GM03348 (cell line): Measurements from ENCODE around the gene PLCZ1.
A peak's percentile ranks its signal among the peaks of the same experiment; 100 is the strongest.
"Not testable (repeated sequence)": the region's sequence is repeated elsewhere in the genome, so short reads cannot be mapped to it uniquely, and the experiment has no call there.

ENCODE experiments used
- DNase-seq: peaks from one replicate; pipeline ENCODE4 v3.0.0; 2012; ENCODE audit warnings: low spot score

The PLCZ1 gene

DNA sequence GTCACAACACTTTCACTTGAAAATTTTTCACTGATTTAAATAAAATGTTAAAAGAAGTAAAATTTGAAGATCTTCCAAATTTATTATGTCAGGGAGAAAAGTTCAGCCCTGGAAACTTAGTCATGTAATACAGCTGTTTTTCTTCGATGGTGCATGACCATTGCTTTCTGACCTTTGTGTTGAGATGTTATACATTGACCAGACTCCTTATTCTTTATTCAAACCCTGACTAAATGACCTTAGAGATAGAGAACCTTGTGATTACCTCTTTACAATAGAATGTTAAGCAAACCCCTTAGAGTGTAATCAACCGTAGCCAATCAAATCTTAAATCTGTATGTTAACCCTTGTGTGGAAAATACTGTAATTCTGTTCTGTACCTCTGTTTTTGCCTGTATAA lies 34.5 kb downstream of the PLCZ1 start:
- no peak for DNase-seq

DNA sequence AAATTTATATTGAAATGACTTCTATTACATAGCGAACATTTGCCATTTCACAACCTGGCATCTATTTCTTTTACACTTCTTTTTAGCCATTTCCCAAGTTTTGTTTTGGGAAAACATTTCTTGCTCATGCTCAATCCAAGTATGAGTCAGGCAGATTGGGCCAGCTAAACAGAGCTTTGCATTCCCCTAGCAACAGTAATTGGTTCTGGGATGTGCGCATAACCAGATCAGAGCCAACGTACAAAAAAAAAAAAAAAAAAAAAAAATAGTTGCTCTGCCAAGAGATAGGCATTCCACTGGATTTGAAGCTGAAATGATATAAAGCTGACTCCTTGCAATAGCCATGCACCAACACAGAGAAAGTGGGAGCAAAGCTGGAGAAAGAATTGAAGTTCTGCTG lies 37.5 kb downstream of the PLCZ1 start:
- DNase-seq = peak; percentile 91

DNA sequence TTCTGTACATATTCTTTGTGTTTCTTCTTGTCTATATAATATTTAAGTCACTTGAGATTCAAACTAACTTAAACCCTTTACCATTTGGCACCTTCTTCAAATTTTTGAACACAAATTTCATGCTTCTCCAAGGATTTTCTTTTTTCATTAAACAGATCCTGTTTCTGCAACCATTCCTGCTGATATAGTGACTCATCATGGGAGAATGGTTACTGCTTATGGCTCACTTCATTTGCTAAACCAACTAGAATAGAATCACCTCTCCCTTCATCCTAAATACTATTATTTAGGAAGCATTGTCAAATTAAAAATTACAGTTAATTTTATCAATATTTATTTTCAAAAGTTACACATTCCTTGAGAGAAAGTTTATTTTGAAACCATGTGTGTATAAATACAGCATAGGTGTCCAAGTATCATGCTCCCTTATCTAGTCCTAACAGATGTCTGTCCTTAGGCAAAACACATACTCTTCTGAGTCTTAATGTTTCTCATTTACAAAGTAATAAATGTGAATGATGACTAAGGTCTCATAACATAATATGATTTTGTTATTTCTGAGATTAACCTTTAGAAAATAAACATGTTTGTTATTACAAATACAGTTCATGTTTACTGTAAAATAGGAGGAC lies 40.7 kb downstream of the PLCZ1 start:
- peak; percentile 55 for DNase-seq

DNA sequence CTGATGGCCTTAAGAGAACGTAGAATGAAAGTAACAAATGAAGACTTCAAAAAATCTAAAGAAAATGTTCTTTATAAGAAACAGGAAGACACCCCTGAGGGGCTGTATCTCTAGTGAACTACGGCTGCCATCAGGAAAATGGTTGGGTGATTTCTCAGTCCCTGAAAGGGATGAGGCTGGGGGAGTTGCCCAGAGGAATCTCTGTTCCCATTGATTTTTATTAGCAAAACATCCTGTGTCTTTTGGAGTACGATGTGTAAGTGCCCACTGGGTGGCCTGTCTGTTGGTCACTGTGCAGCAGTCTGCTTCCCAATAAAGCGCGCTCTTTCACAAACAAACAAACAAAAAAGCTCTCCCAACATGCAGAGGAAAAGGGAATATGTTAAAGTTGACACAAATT lies 43.8 kb downstream of the PLCZ1 start:
- not testable (repeated sequence) for DNase-seq

DNA sequence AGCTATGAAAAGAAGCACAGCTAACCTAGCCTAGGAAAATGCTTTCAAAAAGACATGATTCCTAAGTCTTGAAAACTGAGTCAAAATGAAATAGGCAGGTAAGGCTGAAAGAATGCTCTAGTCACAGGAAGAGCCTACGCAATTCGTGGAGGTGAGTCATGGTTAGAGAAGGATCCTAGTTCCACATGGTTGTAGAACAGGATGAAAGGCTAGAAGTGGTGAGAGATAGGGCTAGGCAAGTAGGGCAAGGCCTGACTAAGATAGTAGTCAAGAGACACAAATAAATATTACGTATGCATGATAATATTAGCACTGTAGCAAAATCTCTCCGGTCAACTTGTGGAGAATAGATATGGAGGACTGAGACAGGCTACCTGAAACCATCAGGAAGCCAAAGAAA lies 47.2 kb downstream of the PLCZ1 start:
- DNase-seq = peak; percentile 53

DNA sequence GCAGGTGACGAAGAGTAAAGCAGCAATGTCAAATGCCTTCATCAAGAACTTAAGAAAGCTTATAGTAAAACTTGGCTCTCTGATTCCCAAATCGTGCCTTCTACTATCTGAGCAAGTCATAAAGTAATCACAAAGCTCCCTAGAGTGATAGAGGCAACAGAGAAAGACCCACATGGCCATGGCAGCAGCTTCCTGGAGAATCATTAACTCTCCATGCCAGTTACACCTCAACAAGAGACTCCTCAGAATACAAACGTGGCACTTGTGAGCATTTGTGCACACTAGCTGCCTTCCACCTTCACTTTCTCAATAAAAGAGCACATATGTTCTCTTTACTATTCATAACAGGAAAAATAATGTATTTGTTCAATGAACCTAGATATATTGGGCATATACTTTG lies 48.0 kb downstream of the PLCZ1 start:
- DNase-seq = no peak

DNA sequence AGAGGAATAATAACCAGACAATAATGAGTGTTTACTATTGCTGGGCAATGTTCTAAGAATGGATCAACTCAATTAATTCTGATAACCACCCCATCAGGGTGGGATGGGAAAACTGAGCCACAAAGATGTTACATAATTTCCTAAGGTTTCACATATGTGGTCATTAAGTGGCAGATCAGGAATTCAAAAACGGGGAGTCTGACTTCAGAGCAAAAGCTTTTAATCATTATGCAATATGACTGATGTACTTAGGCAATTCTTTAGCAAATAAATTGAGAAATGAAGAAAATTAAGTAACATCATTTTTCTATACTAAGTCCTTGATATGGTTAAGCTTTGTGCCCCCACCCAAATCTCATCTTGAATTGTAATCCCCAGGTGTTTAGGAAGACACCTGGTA lies 53.4 kb downstream of the PLCZ1 start:
- DNase-seq = peak; percentile 13

DNA sequence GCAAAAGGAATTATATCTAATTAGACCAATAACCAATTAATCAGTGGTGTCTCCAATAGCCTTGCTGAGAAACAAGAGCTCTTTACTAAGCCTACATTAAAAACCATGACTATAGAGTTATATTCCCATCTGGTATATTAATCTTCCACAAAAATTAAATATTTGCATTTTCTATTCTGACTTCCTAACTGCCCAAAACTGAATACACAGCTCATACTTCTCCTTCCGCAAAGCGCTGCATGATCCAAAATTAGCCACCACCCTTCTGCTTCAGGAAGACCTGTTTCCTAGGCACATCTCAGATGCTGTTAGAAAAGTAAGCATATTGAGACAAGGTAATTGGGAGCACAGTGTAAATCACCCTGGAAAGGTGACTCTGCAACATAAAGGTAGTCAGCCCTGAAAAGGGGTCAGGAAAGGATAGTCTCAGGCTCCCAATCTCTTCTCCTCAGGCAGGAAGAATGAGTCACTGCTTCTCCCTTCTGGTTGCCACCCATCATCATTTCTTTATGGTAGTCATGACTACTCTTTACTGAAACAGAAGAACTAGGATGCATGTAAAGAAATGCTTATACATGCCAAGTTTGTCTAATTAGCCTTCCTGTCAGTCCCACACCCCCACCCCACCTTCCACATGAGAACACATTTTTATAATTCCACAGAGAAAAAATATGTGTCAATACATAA lies 54.3 kb downstream of the PLCZ1 start:
- peak; percentile 9 for DNase-seq

DNA sequence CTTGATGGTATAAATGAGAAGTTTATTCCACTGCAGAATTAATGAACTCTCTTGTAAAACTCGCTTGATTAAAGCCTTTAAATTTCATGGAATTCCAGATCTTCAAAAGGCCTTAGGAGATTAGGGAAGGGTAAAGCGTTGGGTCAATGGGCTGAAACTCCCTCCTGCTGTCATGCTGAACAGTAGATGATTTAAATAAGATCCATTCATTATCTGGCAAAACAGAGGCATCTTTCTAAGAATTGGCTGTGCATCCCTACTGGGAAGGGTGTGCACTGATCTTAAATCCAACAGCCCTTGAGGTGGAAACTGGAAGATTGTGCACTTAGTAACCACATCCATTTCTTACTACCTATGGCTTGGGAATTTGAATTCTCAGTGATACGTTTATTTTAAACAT lies 56.0 kb downstream of the PLCZ1 start:
- DNase-seq = no peak

DNA sequence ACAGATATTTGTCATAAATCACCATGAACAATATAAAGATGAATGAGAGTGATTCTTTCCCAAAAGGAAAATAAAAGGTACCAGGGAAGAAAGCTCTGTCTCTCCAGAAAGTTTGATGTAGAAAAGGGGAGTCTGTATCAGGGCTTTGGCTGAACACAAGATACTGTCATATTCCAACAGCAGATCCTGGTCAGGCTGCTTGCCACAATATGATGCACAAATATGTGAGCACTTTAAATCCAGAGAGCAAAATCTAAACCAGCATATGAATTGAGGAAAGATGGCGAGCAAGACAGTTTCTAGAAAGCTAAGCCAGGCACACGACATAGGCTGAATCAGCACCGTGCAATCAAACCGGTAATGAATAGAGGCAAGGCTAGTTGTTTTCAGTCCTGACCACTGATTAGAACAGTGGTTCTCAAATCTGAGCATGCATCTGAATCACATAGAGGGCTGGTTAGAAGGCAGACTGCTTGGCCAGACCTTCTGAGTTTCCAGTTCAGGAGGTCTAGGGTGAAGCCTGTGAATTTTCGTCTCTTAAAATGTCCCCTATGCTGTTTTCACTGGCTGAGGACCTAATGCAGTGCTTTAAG lies 60.7 kb downstream of the PLCZ1 start:
- DNase-seq = peak; percentile 11

DNA sequence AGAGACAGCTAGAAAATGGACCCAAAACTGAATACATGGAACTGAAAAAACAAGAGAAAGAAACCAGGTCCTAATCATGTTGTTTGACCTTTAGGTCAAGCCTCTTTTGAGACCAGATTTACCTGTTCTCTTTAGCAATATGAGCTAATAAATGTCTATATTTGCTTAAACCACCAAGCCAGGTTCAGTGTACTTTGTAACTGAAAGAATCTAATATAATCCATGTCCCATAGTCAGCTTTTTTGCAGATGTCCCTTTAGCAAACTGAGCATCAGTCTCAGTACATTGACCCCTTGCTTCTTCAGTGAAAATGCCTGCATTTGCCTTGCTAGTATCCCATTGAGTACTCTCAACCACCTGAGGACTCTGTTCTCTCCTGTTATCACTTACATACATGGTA lies 61.7 kb downstream of the PLCZ1 start:
- no peak for DNase-seq

DNA sequence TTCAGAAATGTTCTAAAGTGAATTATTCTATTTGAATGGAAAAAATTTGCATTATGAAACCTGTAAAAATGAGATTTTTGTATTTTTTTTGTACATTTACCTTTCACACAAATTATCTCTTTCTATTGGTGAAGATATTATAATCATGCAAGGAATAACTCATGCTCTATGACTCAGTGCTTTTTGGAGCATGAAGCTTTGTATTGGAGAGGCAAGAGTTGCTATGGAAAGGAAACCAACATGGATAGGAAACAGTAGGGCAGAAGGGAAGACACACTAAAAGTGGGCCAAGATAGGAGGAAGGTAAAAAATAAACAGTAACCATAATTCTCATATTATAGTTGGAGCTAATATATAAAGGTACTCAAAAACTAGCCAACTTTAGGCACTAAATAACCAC lies 79.0 kb downstream of the PLCZ1 start:
- DNase-seq = no peak

DNA sequence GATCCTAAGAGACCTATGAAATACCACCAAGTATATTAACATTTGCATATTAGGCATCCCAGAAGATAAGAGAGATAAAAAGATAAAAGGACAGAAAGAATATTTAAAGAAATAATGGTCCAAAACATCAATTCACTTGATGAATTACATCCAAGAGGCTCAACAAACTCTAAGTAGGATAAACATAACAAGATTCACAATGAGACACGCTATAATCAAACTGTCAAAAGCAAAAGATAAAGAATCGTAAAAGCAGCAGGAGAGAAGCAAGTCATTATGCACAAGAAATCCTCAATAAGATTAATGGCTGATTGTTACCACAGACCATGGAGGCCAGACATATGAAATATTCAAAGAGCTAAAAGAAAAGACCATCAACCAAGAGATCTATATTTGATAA lies 79.6 kb downstream of the PLCZ1 start:
- DNase-seq = no peak

DNA sequence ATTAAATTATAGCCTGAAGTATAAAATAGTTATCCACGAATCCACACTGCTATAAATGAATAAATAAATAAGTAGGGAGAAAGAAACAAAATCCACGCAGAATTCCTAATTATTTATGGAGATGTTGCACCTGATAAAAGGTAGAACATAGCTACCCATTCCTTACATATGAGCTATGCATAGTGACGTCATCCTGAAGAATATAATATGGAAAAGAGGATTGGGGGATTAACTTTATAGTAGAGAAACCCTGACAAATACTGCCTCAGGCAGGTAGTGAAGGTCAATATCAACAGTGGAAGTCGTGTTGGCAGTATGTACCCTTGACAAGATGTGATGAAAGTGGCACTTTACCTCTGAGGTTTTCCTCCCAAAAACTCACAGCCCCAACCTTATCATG lies 82.5 kb downstream of the PLCZ1 start:
- no peak for DNase-seq

DNA sequence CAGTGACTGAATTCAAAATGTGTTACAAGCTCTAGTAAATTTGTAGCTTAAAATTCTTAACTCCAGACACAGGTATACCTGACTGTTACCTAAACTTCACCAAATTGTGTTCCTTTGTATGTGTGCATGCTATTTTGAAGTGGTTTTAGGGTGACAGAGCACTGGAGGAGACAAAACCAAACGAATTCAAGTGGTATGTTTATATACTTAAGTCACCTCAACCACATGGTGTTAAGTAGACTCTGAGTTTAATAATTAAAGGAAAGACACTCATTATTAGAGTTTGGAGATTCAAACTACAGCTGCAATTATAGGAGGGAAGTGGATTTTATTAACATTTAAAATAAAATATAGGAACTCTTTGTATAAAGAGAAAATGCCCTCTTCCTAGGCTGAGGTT lies 84.3 kb downstream of the PLCZ1 start:
- DNase-seq = no peak

DNA sequence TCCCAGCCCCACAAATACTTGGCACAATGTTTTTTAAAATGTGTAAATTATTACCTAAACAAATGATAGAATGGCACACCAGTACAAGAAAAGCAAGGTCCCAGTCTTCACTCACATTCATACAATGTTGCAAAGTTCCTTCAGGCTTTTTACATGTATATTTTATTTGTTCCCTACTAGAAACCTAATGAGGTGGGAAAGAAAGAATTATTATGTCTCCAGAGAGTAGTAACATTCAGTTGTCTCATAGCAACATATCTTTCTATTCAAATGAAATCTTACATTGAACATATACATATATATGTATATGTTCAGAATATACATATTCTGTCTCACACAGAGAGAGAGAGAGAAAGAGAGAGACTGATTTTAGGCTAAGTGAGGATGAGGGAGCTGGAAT lies 85.2 kb downstream of the PLCZ1 start:
- DNase-seq = no peak

DNA sequence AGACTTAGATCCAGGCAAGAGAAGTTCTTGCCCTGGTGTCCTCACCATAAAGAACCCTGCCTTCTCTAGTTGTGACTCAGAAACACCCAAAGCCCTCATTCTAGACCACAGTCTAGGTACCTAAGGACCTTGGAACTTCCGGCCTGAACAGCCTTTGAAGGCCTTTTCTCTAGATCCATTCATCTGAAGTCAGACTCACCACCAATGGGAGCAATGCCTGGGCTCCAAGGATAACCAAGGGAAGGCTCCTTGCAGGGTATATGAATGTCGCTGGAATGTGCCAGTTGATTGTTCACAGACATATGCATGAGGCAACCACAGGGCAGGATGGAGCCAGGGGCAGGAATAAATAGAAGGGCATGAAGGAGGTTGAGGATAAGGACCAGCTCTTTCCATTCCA lies 86.3 kb downstream of the PLCZ1 start:
- no peak for DNase-seq

DNA sequence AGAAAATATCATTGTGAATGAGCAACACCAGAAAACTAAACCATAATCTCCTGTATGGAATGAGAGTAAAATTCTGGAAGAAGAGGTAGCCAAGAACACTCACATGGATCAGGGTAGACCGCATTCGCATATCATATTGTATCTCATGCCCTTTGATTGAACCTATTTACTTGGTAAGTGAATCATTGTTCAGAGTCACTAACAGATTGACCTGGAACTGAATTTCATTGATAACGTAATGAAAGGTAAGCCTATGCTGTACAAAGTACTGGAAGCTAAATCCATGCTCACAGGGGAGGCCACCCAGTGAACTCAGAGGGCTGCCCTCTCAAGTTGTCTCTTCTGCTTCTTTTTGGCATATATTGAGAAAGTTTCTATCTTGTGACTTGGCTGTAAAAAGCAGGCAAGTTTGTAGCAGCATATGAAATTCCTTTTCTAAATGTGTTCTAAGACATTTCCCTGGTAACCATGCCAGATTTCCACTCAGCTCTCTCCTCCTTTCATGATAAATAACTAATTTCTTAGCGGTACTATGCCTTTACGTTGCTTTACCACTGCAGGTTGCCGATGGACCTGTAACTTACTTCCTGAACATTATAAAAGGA lies 91.4 kb downstream of the PLCZ1 start:
- no peak for DNase-seq

DNA sequence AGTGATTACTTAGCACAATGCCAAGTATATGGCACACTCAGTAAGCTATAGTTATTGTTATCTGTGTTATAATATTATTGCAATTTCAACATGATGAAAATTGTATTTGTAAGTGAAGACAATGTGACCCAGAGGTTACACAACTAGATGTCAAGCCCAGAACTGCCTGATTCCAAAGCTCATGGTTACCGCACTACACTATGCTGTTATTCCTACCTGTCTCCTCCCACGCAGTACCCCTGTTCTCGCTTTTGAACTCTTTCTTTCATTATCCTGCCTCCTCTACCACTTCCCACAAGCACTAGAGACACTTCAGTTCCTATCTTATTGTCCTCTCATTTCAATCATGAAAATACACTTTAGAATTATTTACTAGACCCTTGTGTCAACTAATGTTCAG lies 93.2 kb downstream of the PLCZ1 start:
- no peak for DNase-seq

DNA sequence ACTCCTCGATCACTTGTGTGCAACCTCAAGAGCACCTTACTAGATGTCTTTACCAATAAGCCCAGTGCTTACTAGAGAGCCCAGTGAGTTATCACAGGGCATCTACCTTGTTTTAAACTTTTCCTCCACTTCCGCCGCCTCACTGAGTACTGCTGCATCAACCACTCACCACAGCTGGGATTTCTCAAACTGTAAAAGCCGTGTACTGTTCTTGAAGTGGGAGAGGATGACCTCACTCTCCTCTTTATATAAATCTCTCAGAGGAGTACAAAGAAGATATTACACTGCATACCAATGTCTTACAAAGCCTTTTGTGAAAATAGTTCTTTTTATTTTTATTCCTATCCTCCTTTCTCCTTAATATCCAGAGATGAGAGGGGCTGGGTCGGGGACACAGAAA lies 94.1 kb downstream of the PLCZ1 start:
- DNase-seq = peak; percentile 9

DNA sequence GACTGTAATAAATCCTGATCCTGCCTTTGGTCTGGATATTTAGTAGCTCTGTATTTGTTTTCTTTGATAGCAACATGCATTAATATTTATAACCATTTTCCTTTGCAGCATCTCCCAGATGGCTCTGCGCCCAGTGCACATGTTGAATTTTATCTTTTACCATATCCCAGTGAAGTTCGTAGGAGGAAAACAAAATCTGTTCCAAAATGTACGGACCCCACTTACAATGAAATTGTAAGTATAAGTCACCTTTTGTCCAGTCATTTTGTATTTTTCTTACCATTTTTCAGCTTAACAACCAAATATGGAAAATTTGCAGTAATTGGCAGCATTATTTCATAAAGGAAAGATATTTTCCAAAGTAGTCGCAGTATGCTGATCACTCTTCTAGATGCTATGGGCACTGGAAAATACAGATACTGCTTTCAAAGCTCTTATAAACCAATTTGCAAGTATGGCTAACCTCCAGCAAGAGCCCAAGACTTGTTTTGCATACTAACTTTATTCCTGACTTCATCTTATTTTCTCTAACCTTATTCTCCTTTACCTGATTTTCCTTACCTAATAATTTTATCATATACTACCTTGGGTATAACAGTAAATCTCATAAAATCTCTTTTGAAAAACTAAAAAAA lies 97.4 kb downstream of the PLCZ1 start:
- no peak for DNase-seq

DNA sequence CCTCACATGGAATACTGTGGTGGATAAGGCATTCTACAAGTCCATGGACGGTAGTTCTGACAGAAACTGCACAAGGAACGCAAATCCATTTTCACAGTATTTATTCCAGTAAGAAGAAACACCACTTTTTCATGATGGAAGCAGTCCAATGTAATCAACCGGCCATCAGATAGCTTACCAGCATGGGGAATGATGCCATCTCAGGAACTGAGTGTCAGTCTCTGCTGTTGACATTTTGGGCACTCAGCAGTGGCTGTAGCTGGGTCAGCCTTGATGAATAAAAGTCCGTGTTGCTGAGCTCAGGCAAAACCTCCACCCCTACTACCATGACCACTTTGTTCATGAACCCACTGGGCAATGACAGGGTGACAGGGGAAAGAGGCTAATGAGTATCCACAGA lies 103.4 kb downstream of the PLCZ1 start:
- no peak for DNase-seq
